Fibroblast of lung (primary cell): ENCODE data around the gene MARVELD2. TPM values are rescaled to one million over a fixed set of nuclear protein-coding genes. Genes with fewer than 3 reads are reported as not detected.

ENCODE experiments used
- DNase-seq, 2 donors: peaks; one replicate each; pipeline versions ENCODE4 v3.0.0 to v3.0.0-alpha.2; 2010; ENCODE audit warnings: low read depth in 2 of 2
- H2AFZ ChIP-seq: 2 replicates; pipeline ENCODE4 v1.5.1; 2012; ENCODE audit warnings: low read length, control low read depth, inconsistent platforms
- H3K27ac ChIP-seq: 2 replicates; pipeline ENCODE4 v1.5.1; 2011; ENCODE audit warnings: low read length, control low read depth; ENCODE audit not compliant: insufficient read depth
- H3K27me3 ChIP-seq: 2 replicates; pipeline ENCODE4 v1.5.1; 2011; ENCODE audit warnings: mild to moderate bottlenecking, low read length; ENCODE audit not compliant: control insufficient read depth, insufficient read depth
- H3K36me3 ChIP-seq: 2 replicates; pipeline ENCODE4 v1.5.1; 2011; ENCODE audit warnings: low read length; ENCODE audit not compliant: control insufficient read depth, insufficient read depth
- H3K4me1 ChIP-seq: 2 replicates; pipeline ENCODE4 v1.5.1; 2011; ENCODE audit warnings: low read length; ENCODE audit not compliant: control insufficient read depth, insufficient read depth; ENCODE audit errors: extremely low read depth
- H3K4me2 ChIP-seq: 2 replicates; pipeline ENCODE4 v1.5.1; 2011; ENCODE audit warnings: low read length, control low read depth; ENCODE audit not compliant: insufficient read depth; ENCODE audit errors: extremely low read depth
- H3K4me3 ChIP-seq, 4 experiments: fragments of 200-600 bp in 1 of 4; sonication (generic) in 1 of 4; replicated peaks in 1 of 4; 2 replicates each; pipeline ENCODE4 v1.5.1; 2011 to 2016; ENCODE audit warnings: low read length in 4 of 4, low read depth in 3 of 4, mild to moderate bottlenecking in 3 of 4, control low read depth in 2 of 4, inconsistent platforms in 1 of 4, mixed read lengths in 1 of 4; ENCODE audit not compliant: insufficient read depth in 1 of 4; ENCODE audit errors: control extremely low read depth in 1 of 4
- H3K79me2 ChIP-seq: 2 replicates; pipeline ENCODE4 v1.5.1; 2012; ENCODE audit warnings: mild to moderate bottlenecking, low read length, inconsistent platforms; ENCODE audit not compliant: control insufficient read depth, insufficient read depth
- H3K9ac ChIP-seq: 2 replicates; pipeline ENCODE4 v1.5.1; 2011; ENCODE audit warnings: mild to moderate bottlenecking, low read length, control low read depth; ENCODE audit not compliant: insufficient read depth
- H3K9me3 ChIP-seq: 2 replicates; pipeline ENCODE4 v1.5.1; 2012; ENCODE audit warnings: low read depth, low read length; ENCODE audit not compliant: control insufficient read depth, insufficient read depth
- H4K20me1 ChIP-seq: 2 replicates; pipeline ENCODE4 v1.5.1; 2011; ENCODE audit warnings: low read length; ENCODE audit not compliant: control insufficient read depth, insufficient read depth; ENCODE audit errors: extremely low read depth
- EZH2 ChIP-seq: IDR thresholded peaks from 2 replicates; pipeline ENCODE4 v1.5.1; 2012; ENCODE audit warnings: low read length, control low read depth, mild to moderate bottlenecking; ENCODE audit errors: missing control alignments
- polyA plus RNA-seq, 2 donors: library from polyadenylated mRNA; depleted of rRNA in 1 of 2; stranded (reverse) in 1 of 2; unstranded in 1 of 2; fragments of >200 nt; gene quantifications; 2 replicates each; pipeline ENCODE4 v1.2.1, GENCODE V29; 2011 to 2012; ENCODE audit warnings: missing spikeins in 1 of 2
- total RNA-seq: library from RNA; depleted of rRNA; stranded (reverse); fragments of >200 nt; gene quantifications from 2 replicates; pipeline ENCODE4 v1.2.1, GENCODE V29; 2014
- TF ChIP-seq, protein P1 (sequence below), 2 donors: IDR thresholded peaks in 1 of 2; conservative IDR thresholded peaks in 1 of 2; 1 replicate in 1 of 2; 2 replicates in 1 of 2; pipeline ENCODE4 v1.5.1; 2011 to 2012; ENCODE audit warnings: low read length in 2 of 2, control low read depth in 1 of 2, inconsistent platforms in 1 of 2, low read depth in 1 of 2, mild to moderate bottlenecking in 1 of 2

Gene MARVELD2
- total and polyA plus RNA-seq, 2 donors (not counting 1 experiment from before 2014, with no cell fraction given): 2.5 to 5.1 TPM

DNA sequence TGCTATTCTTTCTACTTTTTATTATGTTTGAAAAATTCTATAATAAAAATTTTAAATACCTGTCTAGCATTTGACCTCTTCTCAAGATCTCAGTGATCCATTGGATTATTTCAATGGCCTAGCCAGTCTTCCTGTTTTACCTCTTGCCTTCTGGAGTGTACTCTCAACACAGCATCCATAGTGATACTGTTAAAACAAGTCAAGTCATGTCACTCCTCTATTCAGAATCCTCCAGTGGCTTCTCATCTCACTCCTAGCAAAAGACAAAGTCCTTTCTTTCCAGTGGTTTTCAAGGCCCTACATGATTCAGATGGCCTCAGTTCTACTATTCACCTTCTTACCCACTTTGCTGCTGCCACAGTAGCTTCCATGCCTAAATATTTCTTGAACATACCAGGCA lies 1.8 kb downstream of the MARVELD2 start:
- no peaks in the 10 kb centered on the region for H3K27me3 ChIP-seq
- DNase-seq: no peak
- no peak overlapping the region for H2AFZ ChIP-seq
- H3K4me3 ChIP-seq: no peak overlapping the region
- H3K4me2 ChIP-seq: no peak overlapping the region
- no peaks in the 10 kb centered on the region for H4K20me1 ChIP-seq
- H3K36me3 ChIP-seq: no peaks in the 10 kb centered on the region
- no peak overlapping the region for H3K27ac ChIP-seq
- H3K4me1 ChIP-seq: no peaks in the 10 kb centered on the region
- H3K79me2 ChIP-seq: no peaks in the 10 kb centered on the region
- H3K9me3 ChIP-seq: no peaks in the 10 kb centered on the region
- H3K9ac ChIP-seq: no peak overlapping the region
- TF ChIP-seq, protein P1, sequence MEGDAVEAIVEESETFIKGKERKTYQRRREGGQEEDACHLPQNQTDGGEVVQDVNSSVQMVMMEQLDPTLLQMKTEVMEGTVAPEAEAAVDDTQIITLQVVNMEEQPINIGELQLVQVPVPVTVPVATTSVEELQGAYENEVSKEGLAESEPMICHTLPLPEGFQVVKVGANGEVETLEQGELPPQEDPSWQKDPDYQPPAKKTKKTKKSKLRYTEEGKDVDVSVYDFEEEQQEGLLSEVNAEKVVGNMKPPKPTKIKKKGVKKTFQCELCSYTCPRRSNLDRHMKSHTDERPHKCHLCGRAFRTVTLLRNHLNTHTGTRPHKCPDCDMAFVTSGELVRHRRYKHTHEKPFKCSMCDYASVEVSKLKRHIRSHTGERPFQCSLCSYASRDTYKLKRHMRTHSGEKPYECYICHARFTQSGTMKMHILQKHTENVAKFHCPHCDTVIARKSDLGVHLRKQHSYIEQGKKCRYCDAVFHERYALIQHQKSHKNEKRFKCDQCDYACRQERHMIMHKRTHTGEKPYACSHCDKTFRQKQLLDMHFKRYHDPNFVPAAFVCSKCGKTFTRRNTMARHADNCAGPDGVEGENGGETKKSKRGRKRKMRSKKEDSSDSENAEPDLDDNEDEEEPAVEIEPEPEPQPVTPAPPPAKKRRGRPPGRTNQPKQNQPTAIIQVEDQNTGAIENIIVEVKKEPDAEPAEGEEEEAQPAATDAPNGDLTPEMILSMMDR (conservative IDR thresholded peaks at IDR 0.05 in 1 of 2, IDR thresholded peaks at IDR 0.05 in 1 of 2; ENCODE audit: low read depth in 1 of 2, low read length in 2 of 2): no peak
- no peak for TF ChIP-seq EZH2

DNA sequence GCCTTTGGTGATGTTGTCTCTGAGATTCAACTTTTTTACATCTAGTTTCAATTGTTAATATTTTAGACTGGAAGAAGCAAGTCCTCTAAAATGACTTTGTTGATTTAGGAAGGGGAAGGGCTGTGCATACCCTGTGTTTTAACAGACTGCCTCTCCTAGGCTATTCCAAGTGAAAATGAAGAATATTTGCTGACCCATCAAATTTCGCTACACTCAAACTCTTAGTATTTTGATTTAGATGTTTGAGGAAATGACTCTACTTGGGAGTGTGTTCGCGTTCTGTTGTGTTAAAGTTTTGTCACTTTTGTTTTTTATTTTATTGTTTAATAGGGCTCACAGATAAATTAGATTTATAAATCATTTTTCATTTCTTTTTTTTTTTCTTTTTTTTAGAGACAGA lies 3.6 kb downstream of the MARVELD2 start:
- DNase-seq: no peak
- no peaks in the 10 kb centered on the region for H3K79me2 ChIP-seq
- H3K4me1 ChIP-seq: no peaks in the 10 kb centered on the region
- H3K36me3 ChIP-seq: no peaks in the 10 kb centered on the region
- H3K4me2 ChIP-seq: no peak overlapping the region
- H3K27ac ChIP-seq: no peak overlapping the region
- no peaks in the 10 kb centered on the region for H4K20me1 ChIP-seq
- no peaks in the 10 kb centered on the region for H3K9me3 ChIP-seq
- no peak overlapping the region for H2AFZ ChIP-seq
- no peaks in the 10 kb centered on the region for H3K27me3 ChIP-seq
- TF ChIP-seq, protein P1 (conservative IDR thresholded peaks at IDR 0.05 in 1 of 2, IDR thresholded peaks at IDR 0.05 in 1 of 2; ENCODE audit: low read depth in 1 of 2, low read length in 2 of 2): no peak
- no peak for TF ChIP-seq EZH2
- no peak overlapping the region for H3K4me3 ChIP-seq
- H3K9ac ChIP-seq: no peak overlapping the region

DNA sequence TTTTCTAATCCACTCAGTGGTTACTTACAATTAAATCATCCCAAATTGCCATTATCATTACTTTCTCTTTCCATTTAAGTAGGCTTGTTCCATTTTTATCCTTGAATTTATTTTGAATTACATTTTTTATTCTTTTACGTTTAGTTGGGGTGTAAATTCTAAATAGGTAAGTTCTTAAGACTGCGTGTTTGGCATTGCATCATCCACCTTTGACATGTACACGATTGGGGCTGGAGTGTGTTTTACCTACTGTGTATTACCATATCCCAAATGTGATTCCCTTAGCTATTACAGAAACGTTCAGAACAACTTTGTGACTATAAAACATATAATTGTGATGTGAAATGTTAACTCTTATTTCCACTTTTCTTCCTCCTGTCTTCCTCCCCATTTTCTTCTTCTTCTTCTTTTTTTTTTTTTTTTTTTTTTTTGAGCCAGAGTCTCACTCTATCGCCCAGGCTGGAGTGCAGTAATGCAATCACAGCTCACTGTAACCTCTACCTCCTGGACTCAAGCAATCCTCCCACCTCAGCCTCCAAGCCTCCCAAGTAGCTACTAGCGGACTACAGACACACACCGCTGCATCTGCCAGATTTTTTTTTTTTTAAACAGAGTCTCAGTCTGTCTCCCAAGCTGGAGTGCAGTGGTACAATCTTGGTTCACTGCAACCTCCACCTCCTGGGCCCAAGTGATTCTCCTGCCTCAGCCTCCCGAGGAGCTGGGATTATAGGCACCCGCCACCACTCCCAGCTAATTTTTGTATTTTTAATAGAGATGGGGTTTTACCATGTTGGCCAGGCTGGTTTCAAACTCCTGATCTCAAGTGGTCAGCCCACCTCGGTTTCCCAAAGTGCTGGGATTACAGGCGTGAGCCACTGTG lies 16.7 kb downstream of the MARVELD2 start:
- no peaks in the 10 kb centered on the region for H3K79me2 ChIP-seq
- no peak overlapping the region for H2AFZ ChIP-seq
- H3K9ac ChIP-seq: no peak overlapping the region
- H3K27ac ChIP-seq: no peak overlapping the region
- H4K20me1 ChIP-seq: no peaks in the 10 kb centered on the region
- TF ChIP-seq, protein P1 (conservative IDR thresholded peaks at IDR 0.05 in 1 of 2, IDR thresholded peaks at IDR 0.05 in 1 of 2; ENCODE audit: low read depth in 1 of 2, low read length in 2 of 2): no peak
- TF ChIP-seq EZH2: no peak
- no peak overlapping the region for H3K4me3 ChIP-seq
- no peaks in the 10 kb centered on the region for H3K4me1 ChIP-seq
- H3K4me2 ChIP-seq: no peak overlapping the region
- H3K36me3 ChIP-seq: no peaks in the 10 kb centered on the region
- no peak for DNase-seq
- H3K27me3 ChIP-seq: no peaks in the 10 kb centered on the region
- H3K9me3 ChIP-seq: no peaks in the 10 kb centered on the region
